GM21825 (cell line): Measurements from ENCODE around the gene CCDC134.

ENCODE experiments used
- ATAC-seq: cut with Tn5 transposase; IDR thresholded peaks from one replicate; pipeline ENCODE4 v1.9.1; 2021; ENCODE audit warnings: mild to moderate bottlenecking, moderate library complexity; ENCODE audit not compliant: unreplicated experiment

The CCDC134 gene

DNA sequence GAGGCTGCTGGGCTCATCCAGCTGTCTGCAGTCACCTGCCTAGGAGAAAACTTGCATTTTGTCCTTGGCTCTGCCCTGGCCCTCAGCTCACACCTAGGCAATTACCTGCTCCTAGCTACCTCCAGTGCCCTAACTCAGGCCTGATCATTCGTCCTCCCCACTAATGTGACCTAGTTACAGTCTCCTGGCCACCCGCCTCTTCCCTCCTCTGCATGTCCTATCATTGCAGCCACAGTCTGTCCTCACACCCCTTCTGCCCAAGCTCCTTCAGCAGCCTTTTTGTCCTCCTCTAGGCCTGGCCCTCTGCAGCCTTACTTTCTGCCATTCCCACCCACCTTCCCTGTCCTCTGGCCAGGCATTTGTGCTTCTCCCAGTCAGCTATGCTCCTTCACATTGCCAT, 17.7 kb upstream of the CCDC134 start:
- ATAC-seq, result no peak

DNA sequence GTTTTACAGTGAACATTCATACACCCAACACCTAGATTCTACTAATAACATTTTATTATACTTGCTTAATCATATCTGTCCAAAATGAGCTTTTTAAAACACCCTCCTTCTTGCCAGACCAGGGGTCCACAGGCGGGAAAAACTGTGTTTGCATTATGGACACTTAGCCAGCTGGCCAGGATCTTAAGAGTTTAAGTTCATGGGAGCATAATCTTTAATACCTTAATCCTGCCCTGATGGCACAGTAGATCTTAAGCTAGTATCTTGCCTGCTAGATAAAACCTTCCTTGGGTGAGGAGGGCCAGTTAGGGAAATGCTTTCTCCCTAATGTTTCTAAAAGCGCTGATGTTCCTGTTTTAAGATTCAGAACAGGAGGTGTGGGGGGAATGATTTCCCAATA, 13.1 kb upstream of the CCDC134 start:
- no peak for ATAC-seq

DNA sequence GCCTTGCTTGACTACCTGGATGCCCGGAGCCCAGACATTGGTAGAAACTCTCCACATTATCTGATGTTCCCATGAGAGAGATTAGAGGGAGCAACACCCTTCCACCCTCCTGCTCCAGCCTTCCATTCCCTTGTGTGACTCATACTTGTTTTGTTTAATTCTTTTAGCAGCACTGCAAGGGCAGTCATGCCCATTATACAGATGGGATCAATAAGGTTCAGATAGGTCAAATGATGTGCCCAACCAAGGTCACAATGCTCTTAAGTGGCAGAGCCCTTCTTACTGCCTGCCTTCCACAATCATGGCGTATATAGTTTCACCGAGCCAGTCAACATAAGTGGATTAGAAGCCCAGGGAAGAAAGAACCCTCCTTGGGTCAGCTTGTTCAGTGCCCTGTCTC, 6.6 kb upstream of the CCDC134 start:
- ATAC-seq, result no peak

DNA sequence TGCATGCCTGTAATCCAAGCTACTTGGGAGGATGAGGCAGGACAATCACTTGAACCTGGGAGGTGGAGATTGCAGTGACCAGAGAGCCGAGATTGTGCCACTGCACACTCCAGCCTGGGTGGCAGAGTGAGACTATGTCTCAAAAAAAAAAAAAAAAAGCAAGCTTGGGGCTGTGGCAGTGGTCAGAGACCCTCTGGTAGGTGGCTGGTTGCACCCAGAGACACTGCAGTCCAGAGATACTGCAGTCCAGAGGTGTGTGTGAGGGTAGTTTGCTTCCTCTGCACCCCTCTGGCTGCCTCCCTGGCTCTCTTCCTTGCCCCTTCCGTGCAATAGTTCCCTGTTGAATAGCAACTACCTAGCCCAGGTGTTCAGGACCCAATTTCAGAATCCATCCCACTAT, 1.7 kb upstream of the CCDC134 start:
- ATAC-seq, result no peak

DNA sequence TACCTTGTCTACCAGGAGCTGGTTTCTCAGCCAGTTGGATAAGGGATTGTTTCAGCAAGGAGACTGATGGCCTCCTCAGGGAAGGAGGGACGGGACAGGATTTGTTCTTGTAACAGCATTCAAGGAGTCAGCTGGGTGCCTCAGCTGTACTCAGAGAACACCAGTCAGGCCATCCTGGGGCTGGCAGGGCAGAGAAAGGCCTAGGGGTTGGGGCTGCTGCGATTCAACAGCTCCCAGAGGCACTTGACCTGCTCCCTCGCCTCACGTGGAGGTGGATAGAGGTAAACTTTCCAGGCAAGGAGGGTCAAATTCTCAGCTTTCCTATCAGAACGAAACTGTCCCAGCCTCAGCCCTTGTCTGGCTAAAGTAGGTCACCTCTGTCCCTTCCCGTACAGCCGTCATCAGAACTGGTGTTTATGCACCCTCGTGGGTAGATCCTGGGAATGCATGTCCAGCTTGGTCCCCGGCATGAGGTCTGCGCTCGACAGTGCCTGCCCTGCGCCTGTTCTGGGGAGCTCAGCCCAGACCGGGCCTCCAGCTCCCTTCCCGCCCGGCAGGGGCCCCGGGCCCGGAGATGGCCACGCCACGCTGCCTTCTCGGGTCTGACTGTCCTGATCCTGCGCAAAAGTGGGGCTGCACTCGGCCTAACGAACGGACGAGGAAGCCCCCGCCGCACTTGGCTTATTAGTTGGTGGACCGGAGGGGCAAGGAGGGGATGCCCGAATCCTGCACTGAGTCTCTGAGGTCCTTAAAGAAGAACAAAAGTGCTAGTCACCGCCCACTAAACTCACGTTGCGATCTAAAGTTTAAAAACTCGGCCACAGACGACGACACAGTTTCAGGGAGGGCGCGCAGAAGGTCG, 762 bp upstream of the CCDC134 start:
- ATAC-seq, result peak; percentile 9

DNA sequence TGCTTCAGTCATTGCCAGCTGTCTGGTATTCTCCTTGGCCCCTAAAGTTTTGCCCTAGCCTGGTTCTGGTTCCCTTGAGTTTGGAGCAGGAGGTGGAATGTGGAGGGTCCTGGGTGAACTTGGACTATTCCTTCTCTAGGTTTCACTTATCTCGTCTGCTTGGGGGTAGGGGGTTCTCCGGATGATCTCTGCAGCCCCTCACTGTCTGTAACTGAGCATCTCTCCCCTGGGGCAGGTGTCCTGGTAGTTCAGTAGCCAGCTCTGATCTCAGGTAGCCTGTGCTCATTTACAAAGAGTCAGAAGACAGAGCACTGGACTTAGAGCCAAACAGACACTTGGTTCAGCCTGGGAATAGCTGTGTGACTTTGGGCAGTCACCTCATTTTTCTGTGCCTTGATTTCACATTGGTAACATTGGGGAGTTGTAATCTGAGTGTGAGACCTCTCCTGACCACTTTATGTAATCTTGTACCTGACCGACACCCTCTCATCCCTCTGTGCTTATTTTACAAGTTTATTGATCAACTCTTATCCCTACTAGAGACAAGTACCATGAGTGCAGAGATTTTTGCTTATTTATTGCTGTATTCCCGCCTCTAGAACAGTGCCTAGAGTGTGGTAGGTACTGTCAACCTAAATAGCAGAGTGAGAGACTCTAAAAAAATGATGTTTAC, 804 bp downstream of the CCDC134 start:
- no peak for ATAC-seq

DNA sequence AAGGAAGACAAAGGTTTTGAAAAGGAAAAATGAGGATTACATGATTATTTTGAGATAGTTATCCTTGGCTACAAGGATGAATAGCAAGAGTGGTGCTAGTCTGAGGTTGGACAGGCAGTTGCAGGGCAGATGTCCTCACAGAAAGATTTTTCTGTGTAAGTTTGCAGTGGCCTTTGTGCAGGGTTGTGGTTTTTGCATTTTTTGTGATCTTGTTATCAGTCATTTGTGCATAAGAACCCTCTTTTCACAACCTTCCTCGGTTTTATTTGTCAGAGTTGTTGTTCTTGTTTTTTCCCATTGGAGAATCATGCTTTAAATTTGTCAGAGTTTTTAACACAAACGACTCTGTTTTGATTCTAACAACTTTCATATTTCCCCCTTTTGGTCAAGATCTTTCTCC, 1.4 kb downstream of the CCDC134 start:
- ATAC-seq, result no peak

DNA sequence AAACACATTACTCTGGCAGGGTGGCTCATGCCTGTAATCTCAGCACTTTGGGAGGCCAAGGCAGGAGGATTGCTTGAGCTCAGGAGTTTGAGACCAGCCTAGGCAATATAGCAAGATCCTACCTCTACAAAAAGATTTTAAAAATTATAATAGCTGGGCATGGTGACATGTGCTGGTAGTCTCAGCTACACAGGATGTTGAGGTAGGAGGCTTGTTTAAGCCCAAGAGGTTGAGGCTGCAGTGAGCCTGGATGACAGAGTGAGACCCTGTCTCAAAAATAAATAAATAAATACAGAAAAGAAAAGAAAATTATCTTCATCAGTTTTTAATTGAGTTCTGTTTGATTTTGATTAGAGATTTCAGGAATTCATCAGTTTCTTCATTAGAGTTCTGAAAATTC, 5.2 kb downstream of the CCDC134 start:
- no peak for ATAC-seq

DNA sequence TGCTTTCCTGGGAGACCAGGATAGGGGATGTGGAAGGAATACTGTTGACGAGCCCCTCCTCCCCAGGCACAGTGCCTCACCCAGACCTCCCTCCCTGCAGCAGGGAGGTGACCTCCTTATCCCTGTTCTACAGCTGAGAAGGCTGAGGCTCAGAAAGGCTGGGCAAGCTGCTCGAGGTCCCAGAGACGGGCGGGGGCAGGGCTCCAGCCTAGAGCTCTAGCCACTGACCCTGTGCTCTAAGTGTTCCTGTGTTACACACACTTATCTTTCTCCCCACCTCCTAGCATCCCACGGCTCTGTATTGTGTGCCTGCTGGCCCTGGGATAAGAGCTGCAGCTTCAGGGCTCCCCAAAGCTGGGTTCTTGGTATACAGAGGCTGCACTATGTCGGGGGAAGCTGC, 7.9 kb downstream of the CCDC134 start:
- no peak for ATAC-seq

DNA sequence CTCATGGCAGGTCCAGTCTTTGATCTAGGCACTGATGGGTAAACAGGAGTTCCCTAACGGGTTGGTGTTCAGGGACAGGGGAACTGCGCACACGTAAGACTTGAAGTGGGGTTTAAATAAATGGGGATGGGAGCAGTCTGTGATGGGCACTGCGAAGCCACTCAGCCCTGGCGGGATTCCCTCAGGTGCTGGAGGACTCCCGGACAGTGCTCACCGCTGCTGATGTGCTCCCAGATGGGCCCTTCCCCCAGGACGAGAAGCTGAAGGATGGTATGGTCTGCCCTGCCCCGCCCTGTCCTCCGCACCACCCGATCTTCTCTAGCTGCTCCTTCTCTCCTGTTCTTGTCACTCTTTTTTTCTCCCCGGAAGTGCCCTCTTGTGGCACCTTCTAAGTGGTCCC, 9.5 kb downstream of the CCDC134 start:
- no peak for ATAC-seq

DNA sequence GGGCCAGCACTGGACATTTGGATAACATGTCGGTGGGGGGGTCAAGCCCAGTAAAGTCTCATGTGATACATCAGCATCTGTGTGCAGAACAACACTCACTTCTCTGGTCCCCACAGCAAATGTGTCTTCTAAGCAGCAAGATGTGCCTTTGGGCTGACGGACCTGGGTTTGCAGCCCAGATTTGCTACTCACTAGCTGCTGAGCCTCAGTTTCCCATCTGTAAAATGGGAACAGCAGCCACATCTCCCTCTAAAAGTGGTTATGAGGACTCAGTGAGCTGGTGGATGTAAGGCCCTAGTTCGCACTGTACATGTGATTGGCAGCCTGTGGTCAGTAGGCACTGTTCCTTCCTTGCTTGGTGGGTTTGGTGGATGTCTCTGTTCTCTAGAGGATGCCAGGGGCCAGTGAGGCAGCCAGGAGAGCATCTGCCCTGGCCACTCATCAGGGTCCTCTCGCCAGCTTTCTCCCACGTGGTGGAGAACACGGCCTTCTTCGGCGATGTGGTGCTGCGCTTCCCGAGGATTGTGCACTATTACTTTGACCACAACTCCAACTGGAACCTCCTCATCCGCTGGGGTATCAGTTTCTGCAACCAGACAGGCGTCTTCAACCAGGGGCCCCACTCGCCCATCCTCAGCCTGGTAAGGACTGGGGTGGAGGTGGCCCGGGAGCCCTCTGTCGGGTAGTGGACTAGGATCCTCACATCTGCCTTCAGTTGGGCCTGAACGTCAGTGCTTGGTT, 12.5 kb downstream of the CCDC134 start:
- ATAC-seq, result no peak

DNA sequence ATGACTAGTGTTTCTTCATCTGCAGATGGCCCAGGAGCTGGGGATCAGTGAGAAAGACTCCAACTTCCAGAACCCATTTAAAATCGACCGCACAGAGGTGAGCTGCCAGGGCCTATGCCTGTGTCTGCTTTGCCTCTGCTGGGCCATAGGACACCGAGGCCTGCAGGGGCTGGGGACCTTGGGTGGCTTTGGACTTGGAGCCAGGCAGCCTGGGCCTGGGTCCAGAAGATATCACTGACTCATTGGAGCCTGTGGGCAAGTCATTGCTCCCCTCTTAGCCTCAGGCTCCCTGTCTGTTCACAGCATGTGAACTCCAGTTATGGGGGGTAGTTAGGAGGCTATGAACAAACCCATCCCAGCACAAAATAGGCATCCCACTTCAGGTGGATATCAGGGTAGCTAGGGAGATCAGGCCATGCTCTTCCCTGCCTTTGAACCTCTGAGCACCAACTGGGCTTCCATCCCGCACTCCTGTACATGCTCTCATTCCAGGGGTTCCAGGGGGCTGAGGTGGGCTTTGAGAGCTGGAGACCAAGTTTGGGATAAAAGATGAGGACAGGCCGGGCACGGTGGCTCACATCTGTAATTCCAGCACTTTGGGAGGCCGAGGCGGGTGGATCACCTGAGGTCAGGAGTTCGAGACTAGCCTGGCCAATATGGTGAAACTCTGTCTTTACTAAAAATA, 13.4 kb downstream of the CCDC134 start:
- no peak for ATAC-seq

DNA sequence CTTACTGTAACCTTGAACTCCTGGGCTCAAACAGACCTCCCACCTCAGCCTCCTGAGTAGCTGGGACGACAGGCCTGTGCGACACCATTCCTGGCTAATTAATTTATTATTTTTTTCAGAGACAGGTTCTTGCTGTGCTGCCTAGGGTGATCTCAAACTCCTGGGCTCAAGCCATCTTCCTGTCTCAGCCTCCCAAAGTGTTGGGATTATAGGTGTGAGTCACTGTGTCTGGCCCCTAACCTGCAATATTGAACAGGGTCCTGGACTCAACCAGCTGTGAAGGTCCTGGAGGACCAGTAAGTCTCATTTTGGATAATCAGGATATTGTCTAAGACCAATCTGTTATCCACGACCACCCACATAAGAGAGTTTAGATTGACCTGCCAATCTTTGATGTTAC, 15.2 kb downstream of the CCDC134 start:
- ATAC-seq, result no peak

DNA sequence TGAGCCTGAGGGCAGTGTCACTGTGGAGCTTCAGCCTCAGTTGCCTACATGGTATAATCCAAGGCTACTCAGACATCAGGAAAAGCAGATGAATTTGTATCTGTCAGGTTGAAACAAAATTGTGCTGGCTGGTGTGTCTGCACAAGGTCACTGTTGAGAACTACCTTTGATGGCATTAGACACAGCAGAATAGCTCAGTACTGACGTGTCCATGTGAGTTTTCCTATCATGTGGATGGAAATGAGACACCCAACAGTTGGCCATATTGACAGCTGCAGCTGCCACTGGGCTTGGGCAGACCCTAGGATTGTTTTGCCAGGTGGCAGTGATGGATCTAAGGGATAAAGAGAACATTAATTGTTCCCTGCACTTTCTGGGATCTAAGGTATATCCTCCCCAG, 15.8 kb downstream of the CCDC134 start:
- ATAC-seq, result no peak

DNA sequence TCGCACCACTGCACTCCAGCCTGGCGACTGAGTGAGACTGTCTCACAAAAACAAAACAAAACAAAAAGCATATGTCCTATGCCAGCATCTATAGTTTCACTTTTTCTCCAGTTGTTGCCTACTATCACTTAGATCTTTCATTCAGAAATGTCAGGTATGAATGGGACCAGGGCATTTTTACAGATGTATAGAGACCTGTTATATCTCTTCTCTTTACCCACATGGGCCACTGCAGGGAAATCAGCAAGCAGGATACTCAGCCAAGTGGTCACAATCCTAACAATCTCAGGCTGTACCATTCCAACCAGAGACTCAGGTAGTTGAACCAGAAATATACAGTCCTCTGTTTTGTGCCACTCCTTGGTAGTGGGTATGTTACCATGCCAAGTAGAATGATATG, 16.4 kb downstream of the CCDC134 start:
- no peak for ATAC-seq

DNA sequence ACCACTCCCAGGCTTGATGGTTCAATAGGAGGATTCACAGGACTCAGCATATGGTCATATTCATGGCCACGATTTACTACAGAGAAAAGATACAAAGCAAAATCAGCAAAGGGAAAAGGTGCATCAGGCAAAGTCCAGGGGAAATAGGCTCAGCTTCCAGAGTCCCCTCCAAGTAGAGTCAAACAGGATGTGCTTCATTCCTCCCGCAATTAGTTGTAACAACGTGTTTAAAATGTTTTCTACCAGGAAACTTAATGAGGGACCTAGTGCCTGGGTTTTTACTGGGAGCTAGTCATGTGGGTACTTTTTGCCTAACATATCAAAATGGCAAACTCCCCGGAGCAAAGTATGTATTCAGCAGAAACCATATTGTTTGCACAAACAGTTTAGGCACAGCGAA, 17.5 kb downstream of the CCDC134 start:
- no peak for ATAC-seq

DNA sequence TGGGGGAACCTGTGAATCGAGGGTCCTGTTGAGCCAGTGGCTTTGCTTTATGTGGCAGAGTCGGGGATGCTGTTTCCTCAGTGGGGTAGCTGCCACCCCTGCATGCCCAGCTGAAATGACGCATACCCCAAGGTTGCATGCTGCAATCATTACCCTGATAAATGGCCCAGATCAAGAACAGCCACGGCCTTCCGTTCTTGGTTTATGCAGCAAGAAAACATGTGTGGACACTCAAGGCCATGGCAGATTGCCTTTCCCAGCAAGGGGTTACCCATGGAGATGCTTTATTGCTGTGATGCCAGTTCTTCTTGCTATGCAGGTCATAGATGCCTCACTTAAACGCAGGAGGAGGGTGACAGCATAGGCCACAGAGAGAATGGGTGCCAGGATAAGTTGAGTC, 18.1 kb downstream of the CCDC134 start:
- no peak for ATAC-seq

DNA sequence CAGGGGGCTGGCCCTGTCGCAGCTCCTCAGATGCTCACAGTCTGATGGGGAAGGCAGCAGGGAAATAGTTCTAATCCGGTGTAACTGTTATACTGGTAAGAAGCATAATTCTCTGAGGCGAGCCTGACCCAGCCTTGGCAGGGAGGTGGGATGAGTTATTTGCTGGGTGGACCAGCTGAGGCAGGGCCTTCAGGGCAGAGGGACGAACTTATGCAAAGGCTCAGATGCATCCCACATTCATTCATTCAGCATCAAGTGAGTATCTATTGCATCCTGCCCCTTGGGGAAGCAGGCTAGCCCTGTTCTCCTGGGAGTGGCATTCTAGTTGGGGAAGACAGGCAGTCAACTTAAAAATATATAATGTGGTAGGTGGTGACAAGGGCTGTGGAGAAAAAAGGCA, 18.8 kb downstream of the CCDC134 start:
- no peak for ATAC-seq

DNA sequence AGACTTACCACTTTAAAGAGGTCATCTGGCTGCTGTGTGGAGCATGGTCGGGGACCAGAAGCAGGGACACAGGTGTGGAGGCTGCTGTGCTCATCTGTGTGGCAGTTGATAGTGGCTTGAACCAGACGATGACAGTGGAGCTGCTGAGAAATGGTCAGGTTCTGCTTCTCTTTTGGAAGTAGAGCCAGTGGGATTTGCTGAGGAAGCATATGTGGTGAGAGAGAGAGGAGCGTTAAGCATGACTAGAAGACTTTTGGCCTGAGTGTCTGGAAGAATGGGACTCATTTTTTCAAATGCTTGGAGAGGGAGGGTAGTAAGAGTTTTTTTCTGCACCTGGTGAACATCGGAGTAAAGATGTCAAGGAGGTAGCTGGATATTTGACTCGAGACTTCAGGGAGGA, 20.0 kb downstream of the CCDC134 start:
- no peak for ATAC-seq

DNA sequence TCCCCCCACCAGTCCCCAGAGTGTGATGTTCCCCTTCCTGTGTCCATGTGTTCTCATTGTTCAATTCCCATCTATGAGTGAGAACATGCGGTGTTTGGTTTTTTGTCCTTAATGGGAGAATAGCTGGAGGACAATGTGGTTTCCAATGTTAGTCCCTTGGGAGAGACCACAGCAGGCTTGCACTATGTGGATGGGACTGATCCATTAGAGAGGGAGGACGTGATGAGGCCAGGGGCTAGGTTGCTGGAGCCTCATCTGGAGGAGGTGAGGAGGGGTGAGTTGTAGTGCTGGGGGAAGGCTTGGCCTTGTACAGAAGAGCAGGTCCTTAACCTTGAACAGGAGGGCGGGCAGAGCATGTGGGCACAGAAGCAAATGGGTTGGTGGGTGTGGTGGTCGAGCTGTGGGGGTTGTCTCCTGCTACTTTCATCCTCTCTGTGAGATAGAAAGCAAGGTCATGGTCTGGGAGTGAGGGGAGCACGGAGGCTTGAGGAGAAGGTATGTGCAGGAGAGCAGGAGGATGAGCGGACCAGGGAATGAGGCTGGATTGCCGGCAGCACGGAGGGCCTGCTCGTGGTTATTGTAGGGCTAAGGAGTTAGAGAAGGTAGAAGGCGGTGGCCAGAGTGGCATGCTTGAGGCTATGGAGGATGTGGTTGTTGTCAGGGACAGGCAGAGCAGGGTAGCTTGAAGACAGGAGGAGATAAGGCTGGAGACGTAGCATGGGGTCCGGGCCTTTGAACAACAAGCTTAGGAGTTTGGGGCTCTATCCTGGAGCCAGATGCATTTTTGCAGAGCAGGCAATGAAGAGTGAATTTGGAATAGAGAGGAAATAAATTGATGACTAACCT, 21.2 kb downstream of the CCDC134 start:
- no peak for ATAC-seq
